GM23338 (cell line): Measurements from ENCODE around the gene C2orf68. TPM values are rescaled to one million over a fixed set of nuclear protein-coding genes. Genes with fewer than 3 reads are reported as not detected.

Experiments used
- ATAC-seq: fragments of 200-7000 bp; cut with Tn5 transposase; 3 replicates; pipeline ENCODE4 v1.9.1; 2020
- DNase-seq: peaks from one replicate; pipeline ENCODE4 v3.0.0-alpha.2; 2015; ENCODE audit warnings: low spot score
- H2AFZ ChIP-seq: fragments of 200-600 bp; sonication (generic); 2 replicates; pipeline ENCODE4 v1.8.0; 2016; ENCODE audit warnings: antibody characterized with exemption, mild to moderate bottlenecking, moderate library complexity
- H3F3A ChIP-seq: fragments of 200-600 bp; sonication (generic); replicated peaks from 2 replicates; pipeline ENCODE4 v1.8.0; 2017; ENCODE audit warnings: antibody characterized with exemption, mixed run types, low read depth
- H3K27ac ChIP-seq: fragments of 200-600 bp; sonication (generic); 2 replicates; pipeline ENCODE4 v1.6.1; 2016; ENCODE audit warnings: low read depth
- H3K27me3 ChIP-seq: fragments of 200-600 bp; sonication (generic); 2 replicates; pipeline ENCODE4 v1.8.0; 2016; ENCODE audit warnings: mild to moderate bottlenecking, mixed run types, moderate library complexity; ENCODE audit not compliant: insufficient read depth
- H3K36me3 ChIP-seq: fragments of 200-600 bp; sonication (generic); 2 replicates; pipeline ENCODE4 v1.8.0; 2016; ENCODE audit warnings: mild to moderate bottlenecking; ENCODE audit not compliant: insufficient read depth
- H3K4me1 ChIP-seq: fragments of 200-600 bp; sonication (generic); 2 replicates; pipeline ENCODE4 v1.8.0; 2016; ENCODE audit warnings: mild to moderate bottlenecking, moderate library complexity; ENCODE audit not compliant: insufficient read depth
- H3K4me2 ChIP-seq: fragments of 200-600 bp; sonication (generic); 2 replicates; pipeline ENCODE4 v1.7.1; 2017; ENCODE audit warnings: mixed run types
- H3K4me3 ChIP-seq: fragments of 200-600 bp; sonication (generic); 2 replicates; pipeline ENCODE4 v1.6.1; 2016; ENCODE audit warnings: mixed run types
- H3K79me2 ChIP-seq: fragments of 200-600 bp; sonication (generic); replicated peaks from 2 replicates; pipeline ENCODE4 v1.8.0; 2017; ENCODE audit warnings: mild to moderate bottlenecking; ENCODE audit not compliant: insufficient read depth
- H3K9me2 ChIP-seq: fragments of 200-600 bp; sonication (generic); 2 replicates; pipeline ENCODE4 v1.8.0; 2017; ENCODE audit not compliant: insufficient read depth
- H4K20me1 ChIP-seq: fragments of 200-600 bp; sonication (generic); replicated peaks from 2 replicates; pipeline ENCODE4 v1.8.0; 2017; ENCODE audit warnings: mild to moderate bottlenecking; ENCODE audit not compliant: insufficient read depth
- H3K27ac Mint-ChIP-seq: 2 replicates; pipeline ENCODE4 v1.8.0; 2020; ENCODE audit warnings: inconsistent platforms, mild to moderate bottlenecking, moderate library complexity, mixed read lengths
- H3K27me3 Mint-ChIP-seq: 3 replicates; pipeline ENCODE4 v1.8.0; 2022; ENCODE audit warnings: low read depth, mild to moderate bottlenecking, moderate library complexity, mixed read lengths, inconsistent platforms; ENCODE audit not compliant: insufficient read depth, poor library complexity
- H3K36me3 Mint-ChIP-seq: 3 replicates; pipeline ENCODE4 v1.8.0; 2021; ENCODE audit warnings: low read depth, mild to moderate bottlenecking, inconsistent platforms, moderate library complexity, mixed read lengths
- H3K4me1 Mint-ChIP-seq: 3 replicates; pipeline ENCODE4 v1.8.0; 2020; ENCODE audit warnings: mild to moderate bottlenecking, inconsistent platforms, mixed read lengths
- H3K4me3 Mint-ChIP-seq: 3 replicates; pipeline ENCODE4 v1.8.0; 2021; ENCODE audit warnings: moderate library complexity, mild to moderate bottlenecking, inconsistent platforms, mixed read lengths
- H3K9me3 Mint-ChIP-seq: 3 replicates; pipeline ENCODE4 v1.8.0; 2020; ENCODE audit warnings: moderate library complexity, mild to moderate bottlenecking, inconsistent platforms, mixed read lengths
- CREB1 ChIP-seq: fragments of 250-450 bp; sonication (Bioruptor Pico); IDR thresholded peaks from 2 replicates; pipeline ENCODE4 v1.5.0; 2020; ENCODE audit warnings: low read depth, mild to moderate bottlenecking, moderate library complexity
- EZH2phosphoT487 ChIP-seq: fragments of 200-600 bp; sonication (generic); IDR thresholded peaks from one replicate; pipeline ENCODE4 v1.8.1; 2018; ENCODE audit warnings: antibody characterized with exemption; ENCODE audit not compliant: unreplicated experiment
- NANOG ChIP-seq: IDR thresholded peaks from 2 replicates; pipeline ENCODE4 v1.6.1; 2016; ENCODE audit warnings: antibody characterized with exemption, borderline replicate concordance
- STAT1 ChIP-seq: IDR thresholded peaks from one replicate; pipeline ENCODE4 v1.6.1; 2016; ENCODE audit warnings: antibody characterized with exemption; ENCODE audit not compliant: unreplicated experiment
- ZNF114 ChIP-seq: fragments of 250-450 bp; sonication (Bioruptor Pico); IDR thresholded peaks from 2 replicates; pipeline ENCODE4 v1.5.0; 2020; ENCODE audit warnings: mild to moderate bottlenecking, moderate library complexity
- polyA plus RNA-seq: library from polyadenylated mRNA; unstranded; fragments of >200 nt; fragmentation: Nextera tagmentation; extraction: Ambion mirVana; gene quantifications from 2 replicates; pipeline ENCODE4 v1.2.1, GENCODE V29; 2016
- total RNA-seq: library from RNA; depleted of rRNA; stranded (reverse); fragments of >200 nt; shearing (Covaris generic); gene quantifications from 2 replicates; pipeline ENCODE4 v1.2.3, GENCODE V29; 2014
- TF ChIP-seq, protein P1 (sequence below): IDR thresholded peaks from 2 replicates; pipeline ENCODE4 v1.6.1; 2016; ENCODE audit warnings: antibody characterized with exemption
- TF ChIP-seq, protein P2 (sequence below), 2 experiments: fragments of 200-600 bp in 1 of 2; sonication (generic) in 1 of 2; conservative IDR thresholded peaks; 2 replicates each; pipeline versions ENCODE4 v1.5.1 to v1.6.1; 2016 to 2017; ENCODE audit warnings: antibody characterized with exemption in 2 of 2, low read depth in 2 of 2, mild to moderate bottlenecking in 2 of 2, moderate library complexity in 1 of 2
- TF ChIP-seq, protein P3 (sequence below): fragments of 250-450 bp; sonication (Bioruptor Pico); IDR thresholded peaks from 2 replicates; pipeline ENCODE4 v1.5.0; 2020; ENCODE audit warnings: mild to moderate bottlenecking, moderate library complexity

C2orf68 gene
- total and polyA plus RNA-seq, 2 experiments from 2014 or later: 26.8 to 76.4 TPM

DNA sequence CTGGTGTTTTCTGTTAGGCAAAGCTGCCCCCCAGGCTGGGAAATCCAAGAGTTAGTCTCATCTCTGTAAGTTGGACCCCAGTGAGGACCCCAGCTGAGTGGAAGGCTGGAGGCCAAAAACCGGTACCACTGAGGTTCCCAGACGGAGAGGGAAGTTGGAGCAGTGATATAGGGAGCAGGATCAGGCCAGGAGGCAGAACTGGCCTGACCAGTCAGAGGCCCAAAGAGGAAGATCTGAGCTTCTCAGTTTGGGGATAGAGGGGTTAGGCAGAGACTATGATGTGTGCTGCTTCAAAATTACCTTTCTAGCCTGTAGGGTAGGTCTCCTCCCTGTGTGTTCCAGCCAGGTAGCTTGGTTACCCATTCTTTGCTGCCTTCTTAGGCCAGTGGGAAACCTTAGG is 20.9 kb downstream of the C2orf68 start:
- no peak overlapping the region for H3K4me2 ChIP-seq
- Mint-ChIP-seq H3K9me3 (no peaks in the 10 kb centered on the region), H3K36me3 (no peaks in the 10 kb centered on the region), H3K4me3 (no peak overlapping the region), H3K4me1 (peaks cover 8% of the 10 kb centered on the region; the same call in 2 of the 3 replicates), H3K27me3 (peaks cover 9% of the 10 kb centered on the region), H3K27ac (no peak overlapping the region)
- peaks cover 3% of the 10 kb centered on the region for H3K27me3 ChIP-seq
- no peaks in the 10 kb centered on the region for H3K9me2 ChIP-seq
- no peaks in the 10 kb centered on the region for H3K36me3 ChIP-seq
- no peak for ATAC-seq
- no peak overlapping the region for H2AFZ ChIP-seq
- H3F3A ChIP-seq: no peaks in the 10 kb centered on the region
- H4K20me1 ChIP-seq: no peaks in the 10 kb centered on the region
- TF ChIP-seq, protein P1, sequence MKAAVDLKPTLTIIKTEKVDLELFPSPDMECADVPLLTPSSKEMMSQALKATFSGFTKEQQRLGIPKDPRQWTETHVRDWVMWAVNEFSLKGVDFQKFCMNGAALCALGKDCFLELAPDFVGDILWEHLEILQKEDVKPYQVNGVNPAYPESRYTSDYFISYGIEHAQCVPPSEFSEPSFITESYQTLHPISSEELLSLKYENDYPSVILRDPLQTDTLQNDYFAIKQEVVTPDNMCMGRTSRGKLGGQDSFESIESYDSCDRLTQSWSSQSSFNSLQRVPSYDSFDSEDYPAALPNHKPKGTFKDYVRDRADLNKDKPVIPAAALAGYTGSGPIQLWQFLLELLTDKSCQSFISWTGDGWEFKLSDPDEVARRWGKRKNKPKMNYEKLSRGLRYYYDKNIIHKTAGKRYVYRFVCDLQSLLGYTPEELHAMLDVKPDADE: no peak
- TF ChIP-seq CREB1 (CRISPR knock-in tag): no peak
- H3K27ac ChIP-seq: no peak overlapping the region
- no peak for DNase-seq
- H3K4me3 ChIP-seq: no peak overlapping the region
- no peaks in the 10 kb centered on the region for H3K4me1 ChIP-seq
- peaks cover 2% of the 10 kb centered on the region for H3K79me2 ChIP-seq

DNA sequence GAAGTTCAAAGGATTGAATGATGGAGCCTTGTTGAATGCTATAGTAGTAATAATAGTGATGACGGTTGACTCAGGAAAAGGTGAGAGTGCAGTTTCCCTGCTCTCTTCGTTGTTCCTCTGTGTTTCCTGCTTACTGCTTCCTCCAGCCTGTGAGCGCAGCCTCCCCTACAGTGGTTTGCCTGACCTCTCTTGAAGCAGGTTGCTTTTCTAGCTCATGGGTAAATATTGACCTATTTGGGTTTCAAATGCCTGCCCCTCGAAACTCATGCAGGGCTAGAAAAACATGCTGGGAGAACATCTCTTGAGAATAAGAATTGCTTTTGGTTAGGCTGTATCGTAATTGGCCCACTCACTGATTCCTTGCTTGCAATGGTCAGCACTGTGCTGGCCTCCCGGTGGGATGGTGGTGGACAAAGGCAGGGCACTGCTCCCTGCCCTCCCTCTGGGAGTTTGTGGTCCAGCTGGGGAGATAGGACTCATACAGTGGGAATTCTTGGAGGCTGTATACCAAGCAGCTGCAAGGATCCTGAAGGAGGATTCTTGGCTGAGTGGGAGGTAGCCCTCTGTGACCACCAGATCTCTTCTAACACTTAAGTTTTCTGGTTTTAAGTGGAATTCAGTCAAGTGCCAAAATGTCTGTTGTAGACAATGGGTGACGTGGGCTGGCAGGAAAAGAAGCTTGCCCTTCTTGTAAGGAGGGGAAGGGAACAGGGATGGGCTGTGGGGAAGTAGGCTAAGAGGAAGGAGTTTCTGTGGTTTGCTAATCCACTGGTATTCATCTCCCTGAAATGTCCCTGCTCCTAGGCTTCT is 21.7 kb downstream of the C2orf68 start:
- H3K4me3 ChIP-seq: no peak overlapping the region
- H3K4me1 ChIP-seq: peaks cover 3% of the 10 kb centered on the region; the same call in 1 of the 2 replicates
- Mint-ChIP-seq H3K27me3 (peaks cover 14% of the 10 kb centered on the region), H3K4me1 (peaks cover 11% of the 10 kb centered on the region), H3K27ac (no peak overlapping the region), H3K9me3 (no peaks in the 10 kb centered on the region), H3K4me3 (no peak overlapping the region; the same call in 2 of the 3 replicates), H3K36me3 (no peaks in the 10 kb centered on the region)
- H3K4me2 ChIP-seq: no peak overlapping the region
- H2AFZ ChIP-seq: no peak overlapping the region
- ATAC-seq: no peak
- H4K20me1 ChIP-seq: no peaks in the 10 kb centered on the region
- no peaks in the 10 kb centered on the region for H3K79me2 ChIP-seq
- H3K36me3 ChIP-seq: no peaks in the 10 kb centered on the region
- DNase-seq: no peak
- H3K27me3 ChIP-seq: peaks cover 11% of the 10 kb centered on the region
- 0 out of 2 replicates have a peak, but pooled peaks cover 2% of the 10 kb centered on the region for H3F3A ChIP-seq
- no peak overlapping the region for H3K27ac ChIP-seq
- no peaks in the 10 kb centered on the region for H3K9me2 ChIP-seq
- TF ChIP-seq, protein P1: no peak
- TF ChIP-seq EZH2phosphoT487 (no peak), CREB1 (CRISPR knock-in tag) (no peak), ZNF114 (CRISPR knock-in tag) (no peak), STAT1 (no peak), NANOG (no peak)
- TF ChIP-seq, protein P2, sequence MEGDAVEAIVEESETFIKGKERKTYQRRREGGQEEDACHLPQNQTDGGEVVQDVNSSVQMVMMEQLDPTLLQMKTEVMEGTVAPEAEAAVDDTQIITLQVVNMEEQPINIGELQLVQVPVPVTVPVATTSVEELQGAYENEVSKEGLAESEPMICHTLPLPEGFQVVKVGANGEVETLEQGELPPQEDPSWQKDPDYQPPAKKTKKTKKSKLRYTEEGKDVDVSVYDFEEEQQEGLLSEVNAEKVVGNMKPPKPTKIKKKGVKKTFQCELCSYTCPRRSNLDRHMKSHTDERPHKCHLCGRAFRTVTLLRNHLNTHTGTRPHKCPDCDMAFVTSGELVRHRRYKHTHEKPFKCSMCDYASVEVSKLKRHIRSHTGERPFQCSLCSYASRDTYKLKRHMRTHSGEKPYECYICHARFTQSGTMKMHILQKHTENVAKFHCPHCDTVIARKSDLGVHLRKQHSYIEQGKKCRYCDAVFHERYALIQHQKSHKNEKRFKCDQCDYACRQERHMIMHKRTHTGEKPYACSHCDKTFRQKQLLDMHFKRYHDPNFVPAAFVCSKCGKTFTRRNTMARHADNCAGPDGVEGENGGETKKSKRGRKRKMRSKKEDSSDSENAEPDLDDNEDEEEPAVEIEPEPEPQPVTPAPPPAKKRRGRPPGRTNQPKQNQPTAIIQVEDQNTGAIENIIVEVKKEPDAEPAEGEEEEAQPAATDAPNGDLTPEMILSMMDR (conservative IDR thresholded peaks at IDR 0.05; ENCODE audit: low read depth in 2 of 2): no peak
- TF ChIP-seq, protein P3, sequence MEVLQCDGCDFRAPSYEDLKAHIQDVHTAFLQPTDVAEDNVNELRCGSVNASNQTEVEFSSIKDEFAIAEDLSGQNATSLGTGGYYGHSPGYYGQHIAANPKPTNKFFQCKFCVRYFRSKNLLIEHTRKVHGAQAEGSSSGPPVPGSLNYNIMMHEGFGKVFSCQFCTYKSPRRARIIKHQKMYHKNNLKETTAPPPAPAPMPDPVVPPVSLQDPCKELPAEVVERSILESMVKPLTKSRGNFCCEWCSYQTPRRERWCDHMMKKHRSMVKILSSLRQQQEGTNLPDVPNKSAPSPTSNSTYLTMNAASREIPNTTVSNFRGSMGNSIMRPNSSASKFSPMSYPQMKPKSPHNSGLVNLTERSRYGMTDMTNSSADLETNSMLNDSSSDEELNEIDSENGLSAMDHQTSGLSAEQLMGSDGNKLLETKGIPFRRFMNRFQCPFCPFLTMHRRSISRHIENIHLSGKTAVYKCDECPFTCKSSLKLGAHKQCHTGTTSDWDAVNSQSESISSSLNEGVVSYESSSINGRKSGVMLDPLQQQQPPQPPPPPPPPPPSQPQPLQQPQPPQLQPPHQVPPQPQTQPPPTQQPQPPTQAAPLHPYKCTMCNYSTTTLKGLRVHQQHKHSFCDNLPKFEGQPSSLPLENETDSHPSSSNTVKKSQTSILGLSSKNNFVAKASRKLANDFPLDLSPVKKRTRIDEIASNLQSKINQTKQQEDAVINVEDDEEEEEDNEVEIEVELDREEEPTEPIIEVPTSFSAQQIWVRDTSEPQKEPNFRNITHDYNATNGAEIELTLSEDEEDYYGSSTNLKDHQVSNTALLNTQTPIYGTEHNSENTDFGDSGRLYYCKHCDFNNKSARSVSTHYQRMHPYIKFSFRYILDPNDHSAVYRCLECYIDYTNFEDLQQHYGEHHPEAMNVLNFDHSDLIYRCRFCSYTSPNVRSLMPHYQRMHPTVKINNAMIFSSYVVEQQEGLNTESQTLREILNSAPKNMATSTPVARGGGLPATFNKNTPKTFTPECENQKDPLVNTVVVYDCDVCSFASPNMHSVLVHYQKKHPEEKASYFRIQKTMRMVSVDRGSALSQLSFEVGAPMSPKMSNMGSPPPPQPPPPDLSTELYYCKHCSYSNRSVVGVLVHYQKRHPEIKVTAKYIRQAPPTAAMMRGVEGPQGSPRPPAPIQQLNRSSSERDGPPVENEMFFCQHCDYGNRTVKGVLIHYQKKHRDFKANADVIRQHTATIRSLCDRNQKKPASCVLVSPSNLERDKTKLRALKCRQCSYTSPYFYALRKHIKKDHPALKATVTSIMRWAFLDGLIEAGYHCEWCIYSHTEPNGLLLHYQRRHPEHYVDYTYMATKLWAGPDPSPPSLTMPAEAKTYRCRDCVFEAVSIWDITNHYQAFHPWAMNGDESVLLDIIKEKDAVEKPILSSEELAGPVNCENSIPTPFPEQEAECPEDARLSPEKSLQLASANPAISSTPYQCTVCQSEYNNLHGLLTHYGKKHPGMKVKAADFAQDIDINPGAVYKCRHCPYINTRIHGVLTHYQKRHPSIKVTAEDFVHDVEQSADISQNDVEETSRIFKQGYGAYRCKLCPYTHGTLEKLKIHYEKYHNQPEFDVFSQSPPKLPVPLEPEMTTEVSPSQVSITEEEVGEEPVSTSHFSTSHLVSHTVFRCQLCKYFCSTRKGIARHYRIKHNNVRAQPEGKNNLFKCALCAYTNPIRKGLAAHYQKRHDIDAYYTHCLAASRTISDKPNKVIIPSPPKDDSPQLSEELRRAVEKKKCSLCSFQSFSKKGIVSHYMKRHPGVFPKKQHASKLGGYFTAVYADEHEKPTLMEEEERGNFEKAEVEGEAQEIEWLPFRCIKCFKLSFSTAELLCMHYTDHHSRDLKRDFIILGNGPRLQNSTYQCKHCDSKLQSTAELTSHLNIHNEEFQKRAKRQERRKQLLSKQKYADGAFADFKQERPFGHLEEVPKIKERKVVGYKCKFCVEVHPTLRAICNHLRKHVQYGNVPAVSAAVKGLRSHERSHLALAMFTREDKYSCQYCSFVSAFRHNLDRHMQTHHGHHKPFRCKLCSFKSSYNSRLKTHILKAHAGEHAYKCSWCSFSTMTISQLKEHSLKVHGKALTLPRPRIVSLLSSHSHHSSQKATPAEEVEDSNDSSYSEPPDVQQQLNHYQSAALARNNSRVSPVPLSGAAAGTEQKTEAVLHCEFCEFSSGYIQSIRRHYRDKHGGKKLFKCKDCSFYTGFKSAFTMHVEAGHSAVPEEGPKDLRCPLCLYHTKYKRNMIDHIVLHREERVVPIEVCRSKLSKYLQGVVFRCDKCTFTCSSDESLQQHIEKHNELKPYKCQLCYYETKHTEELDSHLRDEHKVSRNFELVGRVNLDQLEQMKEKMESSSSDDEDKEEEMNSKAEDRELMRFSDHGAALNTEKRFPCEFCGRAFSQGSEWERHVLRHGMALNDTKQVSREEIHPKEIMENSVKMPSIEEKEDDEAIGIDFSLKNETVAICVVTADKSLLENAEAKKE (CRISPR knock-in tag): no peak
